GM18867 (cell line): ENCODE data around the gene CTSZ.
"Not testable (repeated sequence)": the region's sequence is repeated elsewhere in the genome, so short reads cannot be mapped to it uniquely, and the experiment has no call there.

ENCODE experiments used
- ATAC-seq: cut with Tn5 transposase; IDR thresholded peaks from one replicate; pipeline ENCODE4 v1.9.1; 2021; ENCODE audit warnings: mild to moderate bottlenecking, moderate library complexity; ENCODE audit not compliant: unreplicated experiment

Gene CTSZ

DNA sequence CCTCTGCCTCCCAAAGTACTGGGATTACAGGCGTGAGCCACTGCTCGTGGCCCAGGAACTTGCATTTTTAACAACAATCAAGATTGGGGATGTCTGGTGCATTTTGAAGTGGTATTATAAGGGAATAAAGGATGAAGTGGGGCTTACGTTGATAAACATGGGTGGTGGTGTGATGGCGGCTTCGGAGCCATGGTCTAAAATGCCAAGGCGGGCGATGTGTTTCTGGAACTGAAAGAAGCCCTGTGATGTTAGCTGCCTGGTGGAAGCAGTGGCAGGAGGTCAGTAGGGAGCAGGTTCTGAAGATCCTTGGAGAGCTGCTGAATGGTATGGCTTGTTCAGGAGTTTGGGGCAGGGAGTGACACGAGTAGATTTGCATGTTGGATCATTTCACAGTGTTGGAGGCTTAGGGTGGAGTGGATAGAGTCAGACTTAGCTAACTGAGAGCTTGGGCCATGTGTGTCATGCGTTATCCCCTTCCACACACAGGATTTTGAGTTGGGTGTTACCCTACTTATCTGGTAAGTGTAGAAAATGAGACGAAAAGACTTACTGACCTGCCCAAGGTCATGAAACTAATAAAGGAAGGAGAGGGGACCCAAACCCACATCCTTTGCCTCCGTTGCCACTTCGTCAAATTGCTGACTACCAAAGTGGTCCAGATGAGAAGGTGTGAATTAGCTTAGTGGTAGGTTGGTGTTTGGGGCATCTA is 24.5 kb downstream of the CTSZ start:
- ATAC-seq, result no peak

DNA sequence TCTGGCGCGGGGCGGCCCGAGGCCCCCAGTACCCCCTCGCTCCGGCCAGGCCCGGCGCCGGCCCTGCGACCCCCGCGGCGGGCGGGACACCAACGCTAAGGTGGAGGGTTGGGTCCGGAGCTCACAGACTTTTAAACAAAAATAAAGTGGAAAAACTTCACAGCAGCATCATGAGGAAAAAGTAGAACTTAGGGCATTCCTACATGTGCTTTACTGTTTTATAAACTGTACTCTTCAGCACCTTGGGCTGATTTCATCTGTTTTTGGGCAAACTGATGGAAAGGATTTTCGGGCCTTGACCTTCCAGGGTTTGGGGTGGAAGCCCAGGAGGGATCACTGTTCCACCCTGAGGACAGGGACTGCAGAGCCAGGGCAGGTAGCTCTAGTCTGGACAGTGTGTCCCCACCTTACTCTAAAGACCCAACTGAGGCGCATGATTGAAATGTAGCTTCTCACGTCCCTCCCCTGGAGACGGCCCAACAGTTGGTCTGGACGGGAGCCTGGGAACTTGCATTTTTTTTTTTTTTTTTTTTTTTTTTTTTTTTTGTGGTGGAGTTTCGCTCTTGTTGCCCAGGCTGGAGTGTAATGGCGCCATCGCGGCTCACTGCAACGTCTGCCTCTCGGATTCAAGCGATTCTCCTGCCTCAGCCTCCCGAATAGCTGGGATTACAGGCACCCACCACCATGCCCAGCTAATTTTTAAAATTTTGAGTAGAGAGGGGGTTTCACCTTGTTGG is 25.3 kb downstream of the CTSZ start:
- no peak for ATAC-seq

DNA sequence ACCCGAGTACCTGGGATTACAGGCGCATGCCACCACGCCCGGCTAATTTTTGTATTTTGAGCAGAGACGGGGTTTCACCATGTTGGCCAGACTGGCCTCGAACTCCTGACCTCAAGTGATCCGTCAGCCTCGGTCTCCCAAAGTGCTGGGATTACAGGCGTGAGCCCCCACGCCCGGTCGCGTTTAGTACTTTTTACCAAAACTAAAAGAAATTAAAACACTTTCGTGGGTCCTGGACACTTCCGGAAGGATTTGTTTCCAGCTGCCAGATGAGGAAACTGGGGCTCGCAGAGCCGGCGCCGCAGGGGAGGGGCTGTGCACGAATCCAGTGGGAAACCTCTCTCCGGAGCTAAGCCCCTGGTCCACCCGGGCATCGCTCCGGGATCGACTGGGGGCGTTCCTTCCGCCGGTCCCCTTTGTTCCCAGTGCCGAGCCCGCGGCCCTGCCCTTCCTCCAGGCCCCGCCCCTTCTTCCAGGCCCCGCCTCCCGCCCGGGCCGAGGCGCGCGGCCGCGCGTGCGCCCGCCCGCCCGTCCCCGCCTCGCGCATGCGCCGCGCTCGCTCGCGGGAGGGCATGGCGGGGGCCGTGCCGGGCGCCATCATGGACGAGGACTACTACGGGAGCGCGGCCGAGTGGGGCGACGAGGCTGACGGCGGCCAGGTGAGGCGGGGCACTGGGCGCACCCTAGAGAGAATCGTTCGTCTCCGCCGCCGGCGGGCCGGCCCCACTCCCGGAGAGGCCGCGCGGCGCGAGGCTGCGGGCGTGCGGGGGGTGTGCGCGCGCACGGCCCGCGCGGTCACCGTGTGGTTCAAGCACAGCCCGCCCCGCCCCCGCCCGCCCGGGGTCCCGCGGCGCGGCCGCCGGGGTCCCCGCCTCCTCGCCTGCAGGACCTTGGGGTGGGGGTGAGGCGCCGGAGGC is 26.1 kb downstream of the CTSZ start, which contains the start of gene NELFCD:
NELFCD (plus strand) TSS at position 546 of the 917 bp plus-strand sequence; CDS start at position 600, 54 bp downstream.
- ATAC-seq, result peak; percentile 74

DNA sequence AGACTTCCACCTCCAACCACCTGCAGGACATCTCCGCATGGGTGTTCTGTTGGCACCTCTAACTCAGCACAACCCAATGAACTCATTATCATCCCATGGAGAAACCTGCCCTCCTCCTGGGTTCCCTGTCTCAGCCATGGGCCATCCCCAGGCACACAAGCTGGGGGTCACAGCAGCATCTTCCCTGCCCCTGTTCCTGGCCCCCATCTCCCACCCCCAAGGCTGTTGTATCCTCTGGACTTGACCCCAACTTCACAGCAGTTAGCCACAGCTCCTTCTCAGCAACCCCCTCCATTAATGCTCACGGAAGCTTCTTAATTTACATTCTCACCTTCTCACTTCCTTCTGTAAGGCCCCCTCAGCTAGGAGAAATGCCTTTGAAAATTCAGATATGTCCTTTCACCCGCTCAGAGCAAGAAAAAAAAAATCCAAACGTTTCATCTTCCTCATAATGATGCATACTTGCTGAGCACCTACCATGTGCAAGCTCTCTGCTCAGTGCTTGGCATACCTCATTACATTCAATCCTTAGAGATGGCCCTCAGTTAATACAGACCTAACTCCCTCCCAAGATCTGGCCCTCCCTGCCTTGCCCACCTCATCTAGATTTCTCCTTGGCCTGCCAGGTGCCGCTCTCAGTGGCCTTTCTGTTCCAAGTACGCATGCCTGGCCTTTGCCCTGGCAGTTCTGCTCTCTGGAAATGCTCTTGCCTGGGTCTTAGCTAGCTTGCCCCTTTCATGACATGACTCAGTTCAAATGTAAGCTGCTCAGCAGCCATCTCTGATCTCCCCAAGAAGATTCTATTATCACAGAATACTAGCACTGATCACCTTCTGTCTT is 28.5 kb downstream of the CTSZ start:
- ATAC-seq, result no peak

DNA sequence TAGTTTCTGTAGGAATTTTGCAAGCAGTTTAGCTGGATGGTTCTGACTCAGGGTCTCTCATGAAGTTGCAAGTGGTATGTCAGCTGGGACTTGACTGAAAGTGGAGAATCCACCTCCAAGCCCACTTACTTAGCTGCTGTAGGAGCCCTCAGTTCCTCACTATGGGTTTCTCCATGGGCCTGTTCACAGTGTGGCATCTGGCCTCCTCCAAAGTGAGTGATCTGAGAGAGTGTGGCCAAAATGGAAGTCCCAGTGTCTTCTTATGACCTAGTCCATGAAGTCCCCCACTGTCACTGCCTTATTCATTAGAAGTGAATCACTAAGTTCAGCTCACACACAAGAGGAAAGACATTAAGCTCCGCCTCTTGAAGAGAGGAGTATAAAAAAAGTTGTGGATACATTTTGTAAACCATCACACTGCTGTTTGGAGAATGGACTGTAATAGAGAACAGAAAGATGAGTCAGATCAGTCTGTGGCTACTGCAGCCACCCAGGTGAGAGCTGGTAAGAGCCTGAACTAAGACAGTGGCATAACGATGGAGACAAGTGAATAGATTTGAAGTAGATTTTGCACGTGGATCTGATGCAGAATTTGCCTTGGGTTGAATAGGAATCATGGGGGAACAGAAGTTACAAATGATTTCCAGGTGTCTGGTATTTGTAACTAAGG is 30.9 kb downstream of the CTSZ start:
- ATAC-seq, result no peak

DNA sequence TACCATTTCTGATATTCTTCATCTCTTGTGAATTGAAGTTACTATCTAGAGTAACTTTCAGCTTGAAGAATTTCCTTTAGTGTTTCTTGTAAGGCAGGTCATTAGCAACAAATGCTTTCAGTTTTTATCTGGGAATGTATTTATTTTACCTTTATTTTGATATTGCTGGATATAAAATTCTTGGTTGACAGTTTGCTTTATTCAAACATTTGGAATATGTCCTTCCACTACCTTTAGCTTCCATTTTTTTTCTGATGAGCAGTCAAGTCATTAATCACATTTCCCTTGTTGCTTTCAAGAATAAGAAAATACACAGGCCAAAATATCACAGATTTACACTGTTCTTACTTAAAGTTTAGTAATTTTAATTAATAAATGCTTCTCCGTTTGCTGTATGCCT is 31.7 kb downstream of the CTSZ start:
- ATAC-seq, result no peak

DNA sequence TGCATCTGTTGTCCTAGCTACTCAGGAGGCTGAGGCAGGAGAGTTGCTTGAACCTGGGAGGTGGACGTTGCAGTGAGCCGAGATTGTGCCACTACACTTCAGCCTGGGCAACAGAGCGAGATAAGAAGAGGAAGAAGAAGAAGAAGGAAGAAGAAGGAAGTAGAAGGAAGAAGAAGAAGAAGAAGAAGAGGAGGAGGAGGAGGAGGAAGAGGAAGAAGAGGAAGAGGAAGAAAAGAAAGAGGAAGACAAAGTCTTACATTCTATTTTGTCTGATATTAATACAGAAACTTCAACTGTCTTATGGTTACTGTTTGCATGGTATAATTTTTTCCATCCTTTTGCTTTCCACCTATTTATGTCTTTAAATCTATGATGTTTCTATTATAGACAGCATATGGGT is 33.2 kb downstream of the CTSZ start:
- no peak for ATAC-seq

DNA sequence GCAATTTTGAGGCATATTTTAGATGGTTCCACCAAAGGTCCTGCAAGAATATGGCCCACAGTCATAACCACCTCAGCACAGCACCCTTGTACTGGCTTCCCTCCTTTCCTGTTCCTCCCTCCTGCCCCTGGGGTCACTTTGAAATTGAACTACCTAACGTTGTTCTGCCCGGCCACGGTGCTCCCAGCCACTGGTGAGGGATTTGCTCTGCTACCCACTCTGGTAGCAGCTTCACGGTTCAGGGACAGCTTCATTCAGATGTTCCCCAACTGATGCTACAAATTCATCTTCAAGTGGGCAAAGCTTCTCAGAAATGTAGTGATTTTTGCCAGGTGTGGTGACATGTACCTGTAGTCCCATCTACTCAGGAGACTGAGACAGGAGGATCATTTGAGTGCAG is 33.9 kb downstream of the CTSZ start:
- ATAC-seq, result no peak

DNA sequence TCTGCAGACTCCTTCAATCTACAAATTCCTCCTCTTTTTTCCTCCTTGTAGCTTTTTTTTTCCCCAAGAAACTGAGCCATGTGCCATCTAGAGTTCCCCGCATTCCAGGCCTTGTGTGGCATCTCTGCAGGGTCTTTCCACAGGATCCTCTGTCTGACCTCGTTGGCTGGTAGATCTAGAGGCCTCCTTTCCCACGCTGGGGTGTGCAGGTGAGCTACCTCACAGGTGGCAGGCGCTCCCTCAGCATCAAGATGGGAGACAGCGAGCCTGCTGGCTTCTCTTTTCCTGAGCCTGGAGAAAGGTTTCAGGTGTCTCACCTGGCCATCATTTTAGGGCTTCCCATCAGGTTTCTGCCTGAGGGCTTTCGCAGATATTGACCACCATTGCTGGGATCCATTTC is 35.6 kb downstream of the CTSZ start:
- ATAC-seq, result no peak

DNA sequence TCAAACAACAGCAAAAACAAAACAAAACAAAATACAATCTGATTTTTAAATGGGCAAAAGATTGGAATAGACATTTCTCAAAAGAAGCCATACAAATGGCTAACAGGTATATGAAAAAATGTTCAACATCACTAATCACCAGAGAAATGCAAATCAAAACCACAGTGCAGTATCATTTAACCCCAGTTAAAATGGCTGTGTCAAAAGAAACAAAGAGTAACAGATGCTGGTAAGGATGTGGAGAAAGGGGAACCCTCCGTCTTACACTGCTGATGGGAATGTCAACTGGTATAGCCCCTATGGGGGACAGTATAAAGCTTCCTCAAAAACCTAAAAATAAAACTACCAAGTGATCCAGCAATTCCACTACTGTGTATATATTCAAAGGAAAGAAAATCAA is 36.9 kb downstream of the CTSZ start:
- peak; percentile 56 for ATAC-seq

DNA sequence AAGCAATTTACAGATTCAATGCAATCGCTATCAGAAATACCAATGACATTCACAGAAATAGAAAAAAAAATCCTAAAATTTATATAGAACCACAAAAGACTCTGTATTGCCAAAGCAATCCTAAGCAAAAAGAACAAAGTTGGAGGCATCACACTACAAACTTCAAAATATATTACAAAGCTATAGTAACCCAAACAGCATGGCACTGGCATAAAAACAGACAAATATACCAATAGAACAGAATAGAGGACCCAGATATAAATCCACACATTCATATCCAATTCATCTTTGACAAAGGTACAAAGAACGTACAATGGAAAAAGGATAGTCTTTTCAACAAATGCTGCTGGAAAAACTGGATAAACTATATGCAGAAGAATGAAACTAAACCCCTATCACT is 37.6 kb downstream of the CTSZ start:
- no peak for ATAC-seq

DNA sequence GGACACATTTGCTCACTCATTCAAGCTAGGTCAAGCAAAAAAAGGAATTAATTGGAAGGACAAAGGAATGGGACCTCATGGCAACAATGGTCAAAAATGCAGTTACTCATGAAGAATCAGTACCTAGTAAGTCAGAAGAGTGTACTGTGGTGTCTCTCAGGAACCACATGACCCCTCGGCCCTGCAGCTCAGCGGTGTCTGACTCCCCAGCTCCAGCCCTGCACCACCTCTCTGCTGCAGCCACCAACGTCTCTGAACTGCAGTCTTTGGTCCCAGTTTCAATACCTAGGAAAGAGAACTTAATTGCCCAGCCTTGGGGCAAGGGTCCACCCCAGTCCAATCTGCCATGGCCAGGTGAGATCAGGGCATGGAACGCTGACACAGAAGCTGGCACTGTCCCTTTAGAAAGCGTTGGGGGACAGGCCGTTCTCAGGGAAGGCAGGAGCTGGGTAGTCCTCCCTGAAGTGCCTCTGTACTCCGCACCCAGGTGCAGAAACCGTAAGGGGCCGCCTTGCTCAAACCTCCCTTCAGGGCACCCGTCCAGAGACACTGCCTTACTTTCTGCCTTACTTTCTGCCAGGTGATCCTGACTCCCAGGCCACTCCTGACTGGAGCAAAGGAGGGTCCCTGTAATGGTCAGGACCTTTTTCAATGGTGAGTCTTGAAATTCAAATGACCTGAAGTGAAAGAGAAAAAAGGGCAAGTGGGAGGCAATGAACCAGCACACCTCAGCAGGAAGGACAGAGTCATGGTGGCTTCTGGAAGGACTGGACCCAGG is 39.2 kb downstream of the CTSZ start:
- no peak for ATAC-seq

DNA sequence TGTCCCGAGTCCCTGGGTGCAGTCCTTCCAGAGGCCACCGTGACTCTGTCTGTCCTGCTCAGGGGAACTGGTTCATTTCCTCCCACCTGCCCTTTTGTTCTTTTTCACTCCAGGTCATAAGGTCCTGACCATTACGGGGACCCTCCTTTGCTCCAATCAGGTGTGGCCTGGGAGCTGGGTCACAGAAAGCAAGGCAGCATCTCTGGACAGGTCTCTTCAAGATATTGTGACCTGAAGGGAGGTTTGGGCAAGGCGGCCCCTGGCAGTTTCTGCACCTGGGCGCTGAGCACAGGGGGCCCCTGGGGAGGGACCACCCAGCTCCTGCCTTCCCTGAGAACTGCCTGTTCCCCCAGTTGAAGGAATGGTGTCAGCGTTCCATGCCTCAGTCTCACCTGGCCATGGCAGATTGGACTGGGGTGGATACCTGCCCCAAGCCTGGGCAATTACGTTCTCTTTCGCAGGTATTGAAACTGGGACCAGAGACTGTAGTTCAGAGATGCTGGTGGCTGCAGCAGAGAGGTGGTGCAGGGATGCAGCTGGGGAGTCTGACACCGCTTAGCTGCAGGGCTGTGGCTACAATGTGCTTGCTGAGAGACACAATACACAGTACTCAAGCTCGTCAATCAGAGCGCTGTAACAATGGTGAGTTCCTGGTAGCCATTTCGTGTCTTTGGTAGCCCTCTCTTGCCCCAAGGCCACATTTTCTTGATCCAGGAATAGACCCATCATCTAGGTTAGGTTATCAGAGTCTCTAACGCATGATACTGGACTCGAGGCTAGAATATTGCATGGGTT is 41.6 kb downstream of the CTSZ start:
- no peak for ATAC-seq

DNA sequence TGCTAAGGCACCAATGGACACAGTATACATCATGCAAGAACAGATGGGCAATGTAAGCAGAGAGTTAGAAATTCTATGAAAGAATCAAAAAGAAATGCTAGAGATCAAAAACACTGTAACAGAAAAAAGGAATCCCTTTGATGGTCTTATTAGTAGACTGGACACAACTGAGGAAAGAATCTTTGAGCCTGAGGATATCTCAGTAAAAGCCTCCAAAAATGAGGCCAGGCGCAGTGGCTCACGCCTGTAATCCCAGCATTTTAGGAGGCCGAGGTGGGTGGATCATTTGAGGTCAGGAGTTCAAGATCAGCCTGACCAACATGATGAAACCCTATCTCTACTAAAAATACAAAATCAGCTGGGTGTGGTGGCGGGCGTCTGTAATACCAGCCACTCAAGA is 43.1 kb downstream of the CTSZ start:
- ATAC-seq, result not testable (repeated sequence)

DNA sequence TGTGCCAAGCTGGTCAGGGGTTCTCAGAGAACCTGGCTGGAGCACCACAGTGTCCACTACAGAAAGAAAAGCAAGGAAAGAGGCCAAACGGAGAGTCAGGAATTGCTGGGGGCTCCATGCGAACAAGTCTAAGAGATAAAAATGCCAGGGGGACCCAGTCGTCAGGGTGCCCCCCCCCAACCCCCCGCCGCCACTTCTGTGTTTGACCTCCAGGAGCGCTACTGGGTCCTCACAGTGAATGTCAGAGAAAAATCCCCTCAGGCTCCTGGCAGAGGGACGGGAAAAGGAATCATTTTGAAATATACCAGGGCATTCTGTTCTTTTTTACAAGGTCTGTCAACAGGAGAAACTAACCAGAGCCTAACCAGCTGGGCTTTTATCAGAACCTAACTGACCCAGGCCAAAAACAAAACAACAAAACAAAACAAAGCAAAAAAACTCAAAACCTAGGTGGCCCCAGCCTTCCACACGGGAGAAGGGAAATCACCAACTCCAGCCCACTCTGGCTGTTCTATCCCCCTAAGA is 43.9 kb downstream of the CTSZ start:
- ATAC-seq, result no peak

DNA sequence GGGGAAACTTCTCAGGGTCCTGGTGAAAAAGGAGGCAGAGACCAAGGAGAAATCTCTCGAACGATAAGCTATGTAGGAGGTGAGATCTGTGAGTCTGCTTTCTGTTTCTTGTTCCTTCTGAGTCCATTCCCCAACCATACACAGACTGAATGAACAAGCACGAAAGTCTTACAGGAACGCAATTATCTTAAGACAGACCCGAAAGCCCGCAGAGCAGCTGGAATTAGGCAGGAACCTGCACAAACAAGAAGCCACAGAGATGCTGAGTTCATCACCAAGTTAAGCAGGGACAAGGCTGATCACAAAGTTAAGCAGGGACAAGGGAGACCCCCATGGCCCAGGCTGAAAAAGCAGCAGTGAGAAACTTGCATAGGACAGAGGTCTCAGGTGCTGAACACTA is 47.4 kb downstream of the CTSZ start:
- no peak for ATAC-seq

DNA sequence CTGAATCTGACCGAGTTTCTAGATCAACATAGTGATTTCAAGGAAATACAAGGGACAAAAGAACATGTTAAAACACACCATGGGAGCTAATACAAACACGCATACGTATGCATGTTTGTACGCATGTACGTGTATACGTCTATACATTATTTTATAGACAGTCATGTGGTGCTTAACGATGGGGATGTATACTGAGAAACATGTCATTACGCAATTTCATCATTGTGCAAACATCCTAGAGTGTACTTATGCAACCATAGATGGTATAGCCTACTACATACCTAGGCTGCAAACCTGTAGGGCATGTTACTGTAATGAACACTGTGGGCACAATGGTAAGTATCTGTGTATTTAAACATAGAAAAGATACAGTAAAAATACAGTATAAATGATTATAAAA is 51.0 kb downstream of the CTSZ start:
- no peak for ATAC-seq

DNA sequence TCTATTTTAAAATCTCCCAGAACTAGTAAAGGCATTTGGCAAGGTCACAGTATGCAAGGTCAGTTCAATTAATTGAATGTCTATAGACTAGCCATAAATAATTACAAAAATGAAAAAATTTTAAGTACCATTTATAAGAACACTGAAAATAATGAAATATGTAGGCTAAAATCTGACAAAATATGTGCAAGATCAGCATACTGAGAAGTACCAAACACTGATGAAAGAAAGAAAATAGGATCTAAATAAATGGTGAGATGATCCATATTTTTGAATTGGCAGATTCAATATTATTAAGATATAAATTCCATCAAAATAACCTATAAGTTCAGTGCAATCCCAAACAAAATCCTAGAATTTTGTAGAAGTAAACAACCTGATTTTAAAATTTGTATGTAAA is 54.0 kb downstream of the CTSZ start:
- ATAC-seq, result no peak
